Neural progenitor cell (in vitro differentiated cells): ENCODE results near the gene ZNF628.

Experiments used
- EZH2 ChIP-seq: fragments of 200-600 bp; sonication (generic); IDR thresholded peaks from 2 replicates; pipeline ENCODE4 v1.6.1; 2017; ENCODE audit warnings: antibody characterized with exemption, mild to moderate bottlenecking, moderate library complexity
- EZH2phosphoT487 ChIP-seq: fragments of 200-600 bp; sonication (generic); IDR thresholded peaks from 2 replicates; pipeline ENCODE4 v1.6.1; 2017; ENCODE audit warnings: antibody characterized with exemption
- TF ChIP-seq, protein P1 (sequence below): fragments of 200-600 bp; sonication (generic); IDR thresholded peaks from 2 replicates; pipeline ENCODE4 v1.5.1; 2017; ENCODE audit warnings: antibody characterized with exemption, mild to moderate bottlenecking

DNA sequence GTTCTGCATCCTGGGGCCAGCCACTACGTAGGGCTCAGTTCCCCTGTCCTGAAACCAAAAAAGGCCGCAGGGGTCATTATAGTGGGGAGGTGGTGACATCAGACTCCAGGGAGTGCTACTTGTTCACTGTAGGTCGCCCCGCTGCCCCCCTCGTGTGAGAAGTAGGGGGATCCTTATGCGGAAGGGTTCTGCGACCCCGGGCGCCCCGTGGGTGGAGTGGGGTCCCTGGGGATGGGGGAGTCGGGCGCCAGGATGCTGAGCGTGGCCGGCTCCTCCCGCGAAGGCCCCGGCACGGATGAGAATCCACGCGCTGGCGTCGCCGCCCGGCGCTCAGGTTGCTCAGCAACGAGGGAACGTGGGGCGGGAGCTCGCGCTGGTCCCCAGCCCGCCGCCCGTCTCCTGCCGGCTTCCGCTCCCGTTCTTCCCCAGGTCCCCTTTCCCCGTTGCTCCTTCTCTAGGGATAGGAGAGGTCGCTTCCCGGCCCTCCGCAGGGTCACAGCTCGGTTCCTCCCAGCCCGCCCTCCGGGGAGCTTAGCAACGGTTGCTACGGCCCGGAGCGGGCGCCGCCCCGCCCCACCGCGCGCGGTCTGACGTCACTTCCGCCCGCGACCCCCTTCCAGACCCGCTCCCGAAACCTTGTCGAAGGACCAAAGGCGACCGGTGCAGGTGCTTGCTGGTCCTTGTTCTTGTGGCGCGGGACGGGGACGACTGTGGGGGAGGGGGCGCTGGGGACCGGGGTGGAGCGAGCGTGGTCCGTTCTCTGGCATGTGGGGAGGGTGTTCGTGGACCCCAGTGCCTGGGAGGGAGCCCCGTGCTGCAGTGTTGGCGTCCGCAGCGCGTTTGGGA, 8.4 kb downstream of the ZNF628 start, which contains the start of gene NAT14:
- TF ChIP-seq, protein P1, sequence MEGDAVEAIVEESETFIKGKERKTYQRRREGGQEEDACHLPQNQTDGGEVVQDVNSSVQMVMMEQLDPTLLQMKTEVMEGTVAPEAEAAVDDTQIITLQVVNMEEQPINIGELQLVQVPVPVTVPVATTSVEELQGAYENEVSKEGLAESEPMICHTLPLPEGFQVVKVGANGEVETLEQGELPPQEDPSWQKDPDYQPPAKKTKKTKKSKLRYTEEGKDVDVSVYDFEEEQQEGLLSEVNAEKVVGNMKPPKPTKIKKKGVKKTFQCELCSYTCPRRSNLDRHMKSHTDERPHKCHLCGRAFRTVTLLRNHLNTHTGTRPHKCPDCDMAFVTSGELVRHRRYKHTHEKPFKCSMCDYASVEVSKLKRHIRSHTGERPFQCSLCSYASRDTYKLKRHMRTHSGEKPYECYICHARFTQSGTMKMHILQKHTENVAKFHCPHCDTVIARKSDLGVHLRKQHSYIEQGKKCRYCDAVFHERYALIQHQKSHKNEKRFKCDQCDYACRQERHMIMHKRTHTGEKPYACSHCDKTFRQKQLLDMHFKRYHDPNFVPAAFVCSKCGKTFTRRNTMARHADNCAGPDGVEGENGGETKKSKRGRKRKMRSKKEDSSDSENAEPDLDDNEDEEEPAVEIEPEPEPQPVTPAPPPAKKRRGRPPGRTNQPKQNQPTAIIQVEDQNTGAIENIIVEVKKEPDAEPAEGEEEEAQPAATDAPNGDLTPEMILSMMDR, result no peak
- TF ChIP-seq EZH2phosphoT487 (no peak), EZH2 (no peak)
